IPS-18a (cell line): ENCODE measurements around the gene TLN1.
A peak's percentile ranks its signal among the peaks of the same experiment; 100 is the strongest.

Source experiments
- H3K27ac ChIP-seq: one replicate; pipeline ENCODE4 v1.5.1; 2013; ENCODE audit warnings: low read length
- H3K27me3 ChIP-seq: one replicate; pipeline ENCODE4 v1.6.1; 2013; ENCODE audit warnings: mild to moderate bottlenecking, low read length; ENCODE audit not compliant: control insufficient read depth, insufficient read depth
- H3K36me3 ChIP-seq: one replicate; pipeline ENCODE4 v1.6.1; 2013; ENCODE audit warnings: low read depth, low read length; ENCODE audit not compliant: control insufficient read depth
- H3K4me1 ChIP-seq: one replicate; pipeline ENCODE4 v1.6.1; 2013; ENCODE audit warnings: low read depth, low read length; ENCODE audit not compliant: control insufficient read depth
- H3K4me3 ChIP-seq: one replicate; pipeline ENCODE4 v1.5.1; 2013; ENCODE audit warnings: low read length
- H3K9ac ChIP-seq: one replicate; pipeline ENCODE4 v1.6.1; 2013; ENCODE audit warnings: mild to moderate bottlenecking, low read length, moderate library complexity
- H3K9me3 ChIP-seq: one replicate; pipeline ENCODE4 v1.6.1; 2013; ENCODE audit warnings: low read depth, low read length; ENCODE audit not compliant: control insufficient read depth

TLN1 gene

GRCh38 chr9:35766997-35767396 lies 35.0 kb upstream of the TLN1 start:
- no peaks in the 10 kb centered on the region for H3K36me3 ChIP-seq
- no peak overlapping the region for H3K4me3 ChIP-seq
- H3K4me1 ChIP-seq = no peaks in the 10 kb centered on the region
- no peak overlapping the region for H3K9ac ChIP-seq
- no peaks in the 10 kb centered on the region for H3K27me3 ChIP-seq
- no peak overlapping the region for H3K27ac ChIP-seq
- no peaks in the 10 kb centered on the region for H3K9me3 ChIP-seq

- H3K9ac ChIP-seq = no peak overlapping the region
- no peak overlapping the region for H3K4me3 ChIP-seq
- H3K9me3 ChIP-seq = no peaks in the 10 kb centered on the region
- no peaks in the 10 kb centered on the region for H3K36me3 ChIP-seq
- no peak overlapping the region for H3K27ac ChIP-seq
- no peaks in the 10 kb centered on the region for H3K4me1 ChIP-seq
- H3K27me3 ChIP-seq = no peaks in the 10 kb centered on the region
These were observed 31.8 kb upstream of the TLN1 start for GRCh38 chr9:35763803-35764202.

GRCh38 chr9:35763181-35763580 lies 31.2 kb upstream of the TLN1 start:
- no peak overlapping the region for H3K27ac ChIP-seq

GRCh38 chr9:35760651-35761050 lies 28.7 kb upstream of the TLN1 start:
- no peaks in the 10 kb centered on the region for H3K36me3 ChIP-seq
- no peak overlapping the region for H3K27ac ChIP-seq
- no peaks in the 10 kb centered on the region for H3K9me3 ChIP-seq
- H3K4me3 ChIP-seq = no peak overlapping the region
- no peaks in the 10 kb centered on the region for H3K27me3 ChIP-seq
- peaks cover 6% of the 10 kb centered on the region for H3K4me1 ChIP-seq
- H3K9ac ChIP-seq = no peak overlapping the region

More at GRCh38 chr9:35763181-35763580, 31.2 kb upstream of the TLN1 start:
- H3K36me3 ChIP-seq = no peaks in the 10 kb centered on the region
- no peaks in the 10 kb centered on the region for H3K27me3 ChIP-seq
- H3K9ac ChIP-seq = no peak overlapping the region
- no peaks in the 10 kb centered on the region for H3K9me3 ChIP-seq
- H3K4me3 ChIP-seq = no peak overlapping the region
- H3K4me1 ChIP-seq = peaks cover 2% of the 10 kb centered on the region

GRCh38 chr9:35759795-35760194 lies 27.8 kb upstream of the TLN1 start:
- no peak overlapping the region for H3K27ac ChIP-seq
- H3K4me3 ChIP-seq = no peak overlapping the region
- H3K36me3 ChIP-seq = no peaks in the 10 kb centered on the region
- H3K27me3 ChIP-seq = no peaks in the 10 kb centered on the region
- H3K9ac ChIP-seq = no peak overlapping the region
- no peaks in the 10 kb centered on the region for H3K9me3 ChIP-seq
- peaks cover 6% of the 10 kb centered on the region for H3K4me1 ChIP-seq

- H3K36me3 ChIP-seq = peaks cover 4% of the 10 kb centered on the region
- H3K4me3 ChIP-seq = peak overlapping the region; percentile 76
- no peaks in the 10 kb centered on the region for H3K27me3 ChIP-seq
- H3K9ac ChIP-seq = no peak overlapping the region
- H3K4me1 ChIP-seq = peaks cover 6% of the 10 kb centered on the region
- no peaks in the 10 kb centered on the region for H3K9me3 ChIP-seq
- H3K27ac ChIP-seq = no peak overlapping the region
These were observed 26.6 kb upstream of the TLN1 start for GRCh38 chr9:35758475-35759050.

GRCh38 chr9:35757892-35758275 lies 25.9 kb upstream of the TLN1 start:
- H3K4me3 ChIP-seq = peak overlapping the region; percentile 76
- H3K9me3 ChIP-seq = no peaks in the 10 kb centered on the region
- H3K27me3 ChIP-seq = no peaks in the 10 kb centered on the region
- H3K27ac ChIP-seq = no peak overlapping the region
- peaks cover 6% of the 10 kb centered on the region for H3K4me1 ChIP-seq
- peaks cover 10% of the 10 kb centered on the region for H3K36me3 ChIP-seq
- H3K9ac ChIP-seq = peak overlapping the region; percentile 77

- H3K9me3 ChIP-seq = no peaks in the 10 kb centered on the region
- peak overlapping the region; percentile 77 for H3K9ac ChIP-seq
- peaks cover 6% of the 10 kb centered on the region for H3K4me1 ChIP-seq
- peaks cover 15% of the 10 kb centered on the region for H3K36me3 ChIP-seq
- H3K27ac ChIP-seq = peak overlapping the region; percentile 44
- H3K27me3 ChIP-seq = no peaks in the 10 kb centered on the region
- H3K4me3 ChIP-seq = peak overlapping the region; percentile 76
These were observed 25.4 kb upstream of the TLN1 start for GRCh38 chr9:35757226-35757891.

GRCh38 chr9:35756275-35757225 lies 24.6 kb upstream of the TLN1 start:
- H3K27ac ChIP-seq = no peak overlapping the region
- no peaks in the 10 kb centered on the region for H3K9me3 ChIP-seq
- H3K36me3 ChIP-seq = peaks cover 21% of the 10 kb centered on the region
- no peaks in the 10 kb centered on the region for H3K27me3 ChIP-seq
- peak overlapping the region; percentile 77 for H3K9ac ChIP-seq
- H3K4me3 ChIP-seq = peak overlapping the region; percentile 76
- H3K4me1 ChIP-seq = peaks cover 6% of the 10 kb centered on the region

- Histone ChIP-seq H3K9ac (no peak overlapping the region), H3K4me1 (peaks cover 6% of the 10 kb centered on the region), H3K27ac (no peak overlapping the region), H3K4me3 (no peak overlapping the region), H3K27me3 (no peaks in the 10 kb centered on the region), H3K9me3 (no peaks in the 10 kb centered on the region), H3K36me3 (peaks cover 31% of the 10 kb centered on the region)
These were observed 23.1 kb upstream of the TLN1 start for GRCh38 chr9:35755071-35755470.

GRCh38 chr9:35754264-35754663 lies 22.3 kb upstream of the TLN1 start, which contains the start of gene MSMP:
MSMP (minus strand) TSS chr9:35754276; CDS start chr9:35754129, 147 bp downstream.
- peaks cover 31% of the 10 kb centered on the region for H3K36me3 ChIP-seq
- no peak within 1 kb of the TSS for H3K4me3 ChIP-seq
- H3K27ac ChIP-seq = no peak within 1 kb of the TSS
- H3K27me3 ChIP-seq = no peaks in the 10 kb centered on the region
- no peak within 1 kb of the TSS for H3K9ac ChIP-seq
- peaks cover 10% of the 10 kb centered on the region for H3K4me1 ChIP-seq
- no peaks in the 10 kb centered on the region for H3K9me3 ChIP-seq
